Loucy (cell line): ENCODE data around the gene OR6J1.

Experiments used
- H2AFZ ChIP-seq: fragments of 200-600 bp; sonication (generic); 2 replicates; pipeline ENCODE4 v1.6.0; 2016; ENCODE audit warnings: antibody characterized with exemption, mild to moderate bottlenecking, low read length, moderate library complexity
- H3F3A ChIP-seq: fragments of 200-600 bp; 2 replicates; pipeline ENCODE4 v1.6.0; 2016; ENCODE audit warnings: antibody characterized with exemption, low read depth, mild to moderate bottlenecking
- H3K27me3 ChIP-seq: fragments of 200-600 bp; sonication (generic); 2 replicates; pipeline ENCODE4 v1.6.1; 2014; ENCODE audit warnings: low read length, mild to moderate bottlenecking; ENCODE audit not compliant: insufficient read depth, poor library complexity, severe bottlenecking
- H3K36me3 ChIP-seq: fragments of 200-600 bp; sonication (generic); 2 replicates; pipeline ENCODE4 v1.6.1; 2016; ENCODE audit warnings: low read length; ENCODE audit not compliant: insufficient read depth
- H3K4me1 ChIP-seq: fragments of 200-600 bp; sonication (generic); 2 replicates; pipeline ENCODE4 v1.5.1; 2014; ENCODE audit warnings: low read length, mild to moderate bottlenecking; ENCODE audit not compliant: insufficient read depth, poor library complexity, severe bottlenecking
- H3K4me2 ChIP-seq: fragments of 200-600 bp; sonication (generic); 2 replicates; pipeline ENCODE4 v1.6.0; 2014; ENCODE audit warnings: antibody characterized with exemption, low read length, low read depth, mild to moderate bottlenecking; ENCODE audit not compliant: poor library complexity, severe bottlenecking
- H3K4me3 ChIP-seq: fragments of 200-600 bp; sonication (generic); 2 replicates; pipeline ENCODE4 v1.5.1; 2014; ENCODE audit warnings: low read length, mild to moderate bottlenecking, mixed read lengths; ENCODE audit not compliant: poor library complexity, severe bottlenecking
- H3K79me2 ChIP-seq: fragments of 200-600 bp; sonication (generic); 2 replicates; pipeline ENCODE4 v1.6.1; 2014; ENCODE audit warnings: low read length; ENCODE audit not compliant: insufficient read depth
- H3K9ac ChIP-seq: fragments of 200-600 bp; sonication (generic); 2 replicates; pipeline ENCODE4 v1.6.0; 2014; ENCODE audit warnings: mild to moderate bottlenecking, low read depth, low read length, moderate library complexity; ENCODE audit not compliant: poor library complexity, severe bottlenecking
- H3K9me2 ChIP-seq: fragments of 200-600 bp; sonication (generic); replicated peaks from 2 replicates; pipeline ENCODE4 v1.6.1; 2016; ENCODE audit warnings: low read depth, low read length, mixed read lengths
- H3K9me3 ChIP-seq: fragments of 200-600 bp; sonication (generic); 2 replicates; pipeline ENCODE4 v1.6.1; 2014; ENCODE audit warnings: mild to moderate bottlenecking, antibody characterized with exemption, low read length, low read depth; ENCODE audit not compliant: insufficient read depth
- H4K20me1 ChIP-seq: fragments of 200-600 bp; sonication (generic); 2 replicates; pipeline ENCODE4 v1.6.0; 2014; ENCODE audit warnings: antibody characterized with exemption, low read length, mild to moderate bottlenecking; ENCODE audit not compliant: insufficient read depth, poor library complexity, severe bottlenecking
- CTCF ChIP-seq: fragments of 200-600 bp; sonication (generic); conservative IDR thresholded peaks from 2 replicates; pipeline ENCODE4 v1.5.1; 2014; ENCODE audit warnings: mild to moderate bottlenecking, antibody characterized with exemption, low read length
- EZH2phosphoT487 ChIP-seq: fragments of 200-600 bp; IDR thresholded peaks from 2 replicates; pipeline ENCODE4 v1.6.1; 2018; ENCODE audit warnings: antibody characterized with exemption, mild to moderate bottlenecking, moderate library complexity, borderline replicate concordance

OR6J1 gene

GRCh38 chr14:22583994-22584393 lies 60.2 kb downstream of the OR6J1 start:
- Histone ChIP-seq H3K9me2 (no peaks in the 10 kb centered on the region), H3K9ac (peak overlapping the region; percentile 14), H2AFZ (no peak overlapping the region), H3K4me3 (no peak overlapping the region), H3K4me1 (peaks cover 47% of the 10 kb centered on the region), H3K79me2 (peaks cover 58% of the 10 kb centered on the region), H3K9me3 (no peaks in the 10 kb centered on the region), H3K36me3 (no peaks in the 10 kb centered on the region), H3K27me3 (no peaks in the 10 kb centered on the region), H3F3A (peaks cover 5% of the 10 kb centered on the region), H4K20me1 (peaks cover 14% of the 10 kb centered on the region), H3K4me2 (peak overlapping the region; percentile 53)
- TF ChIP-seq CTCF (no peak), EZH2phosphoT487 (no peak)
